ENCODE results near the gene C2CD2. TPM values are rescaled to one million over a fixed set of nuclear protein-coding genes. Genes with fewer than 3 reads are reported as not detected.

Gene C2CD2
- total and polyA plus RNA-seq, 2 of the 4 experiments (the other 2 are of a cell fraction), result 15.6 to 25.3 TPM

GRCh38 chr21:41843584-41843983, 110.2 kb downstream of the C2CD2 start (continued):
- TF ChIP-seq FOS (IDR thresholded peaks at IDR 0.05; ENCODE audit: low read depth, low read length), result no peak
- no peak for TF ChIP-seq RAD21 (IDR thresholded peaks at IDR 0.05; ENCODE audit: low read length)
- TF ChIP-seq RCOR1 (IDR thresholded peaks at IDR 0.05; ENCODE audit: insufficient replicate concordance, low read length), result no peak

- no peak overlapping the region for H2BK120ac ChIP-seq (ENCODE audit: low read depth, low read length)
- H3K9me1 ChIP-seq (ENCODE audit: insufficient read depth, low read length), result peaks cover 3% of the 10 kb centered on the region; the same call in 1 of the 2 replicates
- no peak overlapping the region for H3K9ac ChIP-seq (ENCODE audit: low read depth, low read length)
- intact Hi-C loops (cut with micrococcal nuclease) (no loop called here), in situ Hi-C loops (cut with MboI; ENCODE audit: low sequenced_read_pairs) (no loop called here), dilution Hi-C loops (cut with HindIII; ENCODE audit: low sequenced_read_pairs, unreplicated experiment) (no loop called here)
- H3K23ac ChIP-seq (ENCODE audit: low read depth, low read length), result no peak overlapping the region
- no peak overlapping the region for H4K8ac ChIP-seq (ENCODE audit: low read depth in 2 of 2, low read length in 2 of 2)
- H4K5ac ChIP-seq (ENCODE audit: low read depth, low read length), result no peak overlapping the region
- H3K4me1 ChIP-seq (ENCODE audit: control insufficient read depth, insufficient read depth, low read length), result no peaks in the 10 kb centered on the region
- no peak overlapping the region for H3K18ac ChIP-seq (ENCODE audit: low read depth, low read length)
- no peak for TF ChIP-seq MXI1 (IDR thresholded peaks at IDR 0.05; ENCODE audit: borderline replicate concordance, low read depth, low read length)
- no peak for TF ChIP-seq CHD1 (IDR thresholded peaks at IDR 0.05; ENCODE audit: low read depth, low read length)
- no peak for TF ChIP-seq CEBPB (IDR thresholded peaks at IDR 0.05; ENCODE audit: low read depth, low read length)
- no peak for TF ChIP-seq CTCF (conservative IDR thresholded peaks at IDR 0.05; ENCODE audit: low read depth, low read length)
- TF ChIP-seq RAD21 (IDR thresholded peaks at IDR 0.05; ENCODE audit: low read length), result no peak
- no peak for TF ChIP-seq FOS (IDR thresholded peaks at IDR 0.05; ENCODE audit: low read depth, low read length)
- no peak for TF ChIP-seq MAZ (IDR thresholded peaks at IDR 0.05; ENCODE audit: borderline replicate concordance, low read depth, low read length)
- TF ChIP-seq BHLHE40 (IDR thresholded peaks at IDR 0.05; ENCODE audit: low read depth, low read length), result no peak
- TF ChIP-seq MAFK (IDR thresholded peaks at IDR 0.05; ENCODE audit: low read depth, low read length), result no peak
- TF ChIP-seq RCOR1 (IDR thresholded peaks at IDR 0.05; ENCODE audit: insufficient replicate concordance, low read length), result no peak
- TF ChIP-seq SMC3 (IDR thresholded peaks at IDR 0.05; ENCODE audit: low read depth, low read length), result no peak
- TF ChIP-seq NFE2L2 (IDR thresholded peaks at IDR 0.05; ENCODE audit: low read depth, low read length), result no peak
- TF ChIP-seq USF2 (IDR thresholded peaks at IDR 0.05; ENCODE audit: low read depth, low read length), result no peak
- no TSS peak for BruUV-seq (replicated peaks)
- DNase-seq (no peak), ATAC-seq (ENCODE audit: low read depth) (no peak)
- H4K20me1 ChIP-seq (ENCODE audit: insufficient read depth, low read length), result no peaks in the 10 kb centered on the region
- no peak overlapping the region for H2AFZ ChIP-seq (replicated peaks; ENCODE audit: low read length, poor library complexity)
- H2BK15ac ChIP-seq (ENCODE audit: low read depth, low read length), result no peak overlapping the region
- H3K14ac ChIP-seq (replicated peaks; ENCODE audit: low read depth, low read length), result no peak overlapping the region
- H3K4ac ChIP-seq (ENCODE audit: low read depth, low read length), result no peak overlapping the region
- no peak overlapping the region for H3K4me3 ChIP-seq (ENCODE audit: insufficient read depth, low read depth, low read length)
- H3K36me3 ChIP-seq (ENCODE audit: control insufficient read depth, insufficient read depth, low read length), result peaks cover 14% of the 10 kb centered on the region
- no peak overlapping the region for H3K4me2 ChIP-seq (ENCODE audit: low read depth, low read length)
- no peak overlapping the region for H3K27ac ChIP-seq (ENCODE audit: insufficient read depth, low read length)
- no peak overlapping the region for H2AK9ac ChIP-seq (replicated peaks; ENCODE audit: low read depth, low read length, poor library complexity)
- H2AK5ac ChIP-seq (ENCODE audit: low read depth, low read length), result no peak overlapping the region
- no peaks in the 10 kb centered on the region for H3K79me1 ChIP-seq (ENCODE audit: low read depth in 1 of 2, low read length in 2 of 2)
- no peaks in the 10 kb centered on the region; the same call in 1 of the 2 replicates for H3K9me3 ChIP-seq (ENCODE audit: control insufficient read depth, insufficient read depth, low read length)
- H2BK5ac ChIP-seq (ENCODE audit: low read depth, low read length, poor library complexity, severe bottlenecking), result no peak overlapping the region
- no peak overlapping the region for H2BK20ac ChIP-seq (ENCODE audit: low read depth, low read length)
- CTCF ChIA-PET, result interaction anchor here (1.0 to 1.4 kb wide), 2 partner anchors 22 to 24 kb away, joined by 3 read pairs; no protein-coding TSS in a partner anchor
- POLR2A ChIA-PET (ENCODE audit: unreplicated experiment), result no interaction called here
- WGBS, 2 experiments (ENCODE audit: extremely low coverage in 2 of 2, insufficient read length in 1 of 2), result no CpG with 5 or more reads among the region's 1 CpG
- no peak overlapping the region for H3K56ac ChIP-seq (ENCODE audit: extremely low read depth, insufficient read depth, low read length)
- H3K27me3 ChIP-seq (ENCODE audit: control insufficient read depth, insufficient read depth, low read length), result no peaks in the 10 kb centered on the region
- no peak overlapping the region for H4K91ac ChIP-seq (ENCODE audit: insufficient read depth, low read depth, low read length)
Measured at GRCh38 chr21:41840880-41841279, 112.9 kb downstream of the C2CD2 start.
